Mucosa of descending colon (tissue), 3 donors: Measurements from ENCODE around the gene IFT43. TPM values are rescaled to one million over a fixed set of nuclear protein-coding genes. Genes with fewer than 3 reads are reported as not detected.

Experiments
- ATAC-seq: fragments of 200-7000 bp; cut with Tn5 transposase; one replicate; pipeline ENCODE4 v1.9.1; 2020; ENCODE audit warnings: mild to moderate bottlenecking, moderate library complexity
- DNase-seq, 3 donors: peaks; one replicate each; pipeline ENCODE4 v3.0.0-alpha.2; 2020
- H3K36me3 ChIP-seq: fragments of 200-600 bp; one replicate; pipeline ENCODE4 v1.8.0; 2021; ENCODE audit warnings: low read depth, mild to moderate bottlenecking
- H3K4me1 ChIP-seq: fragments of 200-600 bp; one replicate; pipeline ENCODE4 v1.8.0; 2021; ENCODE audit warnings: low read depth, mild to moderate bottlenecking
- H3K4me3 ChIP-seq: fragments of 200-600 bp; one replicate; pipeline ENCODE4 v1.8.0; 2021; ENCODE audit warnings: mild to moderate bottlenecking
- H3K9me3 ChIP-seq: fragments of 200-600 bp; one replicate; pipeline ENCODE4 v1.8.0; 2021; ENCODE audit warnings: mild to moderate bottlenecking
- CTCF ChIP-seq: fragments of 200-600 bp; IDR thresholded peaks from one replicate; pipeline ENCODE4 v1.8.0; 2022; ENCODE audit warnings: antibody characterized with exemption, mild to moderate bottlenecking
- intact Hi-C, 2 donors: fragments of 100-400 bp; cut with DNase I in 1 of 2; cut with micrococcal nuclease in 1 of 2; formaldehyde crosslinking; loops; one replicate each; pipeline versions ENCODE4 v1.11.0 to v1.11.1; 2022; cut with DNase I, micrococcal nuclease
- total RNA-seq, 3 donors: library from RNA; stranded (reverse); fragmentation: NEBNext Ultra II Directional in 2 of 3; extraction: Animal tissue kit (Norgen Biotek cat#: 25700) in 2 of 3; gene quantifications; one replicate each; pipeline versions ENCODE4 v1.2.1 to v1.2.4, GENCODE V29; 2021 to 2023
- donor health status: DM: no; HTN: no; CAD: no; lungs with moderate emphysema.
- donor health status: DM: no; HTN: no; CAD: no.
- donor health status: DM: no; HTN: yes; CAD: no.

Gene IFT43
- total RNA-seq, 3 donors from 2014 or later, result 27.3 to 64.0 (median 27.5) TPM

GRCh38 chr14:76080025-76080424 is 94.5 kb downstream of the IFT43 start:
- H3K36me3 ChIP-seq, result no peaks in the 10 kb centered on the region

DNA sequence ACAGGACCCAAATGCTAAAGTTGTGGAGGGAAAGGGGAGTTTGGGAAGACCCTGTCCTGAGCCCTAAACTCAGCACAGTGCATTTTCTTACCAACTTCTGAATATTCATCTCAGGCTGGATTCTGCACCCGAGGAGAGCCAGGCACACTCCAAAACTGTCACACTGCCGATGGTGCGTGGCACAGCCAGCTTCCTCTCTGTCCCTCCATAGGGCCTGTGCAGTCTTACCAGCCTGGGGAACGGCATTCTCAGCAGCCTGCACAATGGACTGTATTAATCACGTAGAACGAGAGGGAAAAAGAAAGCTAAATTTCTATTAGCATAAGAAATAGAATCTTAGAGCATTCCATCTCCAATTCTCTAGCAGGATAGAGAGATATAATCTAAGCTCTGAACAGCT is 94.9 kb downstream of the IFT43 start:
- no peak for TF ChIP-seq CTCF
- DNase-seq (no peak), ATAC-seq (no peak)
- H3K4me1 ChIP-seq, result no peaks in the 10 kb centered on the region
- H3K4me3 ChIP-seq, result no peak overlapping the region
- intact Hi-C loops, result no loop called here
- no peaks in the 10 kb centered on the region for H3K9me3 ChIP-seq
- H3K36me3 ChIP-seq, result no peaks in the 10 kb centered on the region

More at GRCh38 chr14:76080025-76080424, 94.5 kb downstream of the IFT43 start:
- H3K9me3 ChIP-seq, result no peaks in the 10 kb centered on the region
- ATAC-seq (no peak), DNase-seq (no peak)
- no peak for TF ChIP-seq CTCF
- no peak overlapping the region for H3K4me3 ChIP-seq
- no peaks in the 10 kb centered on the region for H3K4me1 ChIP-seq
- intact Hi-C loops, result no loop called here

DNA sequence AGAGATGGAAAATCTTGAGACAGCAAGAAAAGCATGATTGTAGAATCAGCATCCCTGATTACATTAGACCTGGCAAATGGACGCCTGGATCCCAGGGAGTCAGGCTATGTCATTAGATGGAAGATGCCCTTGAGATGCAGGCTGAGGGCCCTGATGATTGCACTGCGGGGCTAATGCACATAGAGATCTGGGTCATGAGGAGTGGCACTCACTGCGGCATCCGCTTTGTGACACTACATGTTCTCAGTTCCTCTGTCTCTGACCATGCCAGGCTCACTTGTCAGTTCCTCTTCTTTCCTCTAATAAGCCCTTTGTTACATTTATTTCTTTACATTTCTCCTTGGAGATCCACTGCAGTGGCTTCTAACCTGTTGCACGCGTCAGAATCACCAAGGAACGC is 96.1 kb downstream of the IFT43 start:
- intact Hi-C loops, result no loop called here
- H3K4me1 ChIP-seq, result no peaks in the 10 kb centered on the region
- H3K36me3 ChIP-seq, result no peaks in the 10 kb centered on the region
- TF ChIP-seq CTCF, result no peak
- H3K9me3 ChIP-seq, result no peaks in the 10 kb centered on the region
- DNase-seq (no peak), ATAC-seq (no peak)
- no peak overlapping the region for H3K4me3 ChIP-seq

DNA sequence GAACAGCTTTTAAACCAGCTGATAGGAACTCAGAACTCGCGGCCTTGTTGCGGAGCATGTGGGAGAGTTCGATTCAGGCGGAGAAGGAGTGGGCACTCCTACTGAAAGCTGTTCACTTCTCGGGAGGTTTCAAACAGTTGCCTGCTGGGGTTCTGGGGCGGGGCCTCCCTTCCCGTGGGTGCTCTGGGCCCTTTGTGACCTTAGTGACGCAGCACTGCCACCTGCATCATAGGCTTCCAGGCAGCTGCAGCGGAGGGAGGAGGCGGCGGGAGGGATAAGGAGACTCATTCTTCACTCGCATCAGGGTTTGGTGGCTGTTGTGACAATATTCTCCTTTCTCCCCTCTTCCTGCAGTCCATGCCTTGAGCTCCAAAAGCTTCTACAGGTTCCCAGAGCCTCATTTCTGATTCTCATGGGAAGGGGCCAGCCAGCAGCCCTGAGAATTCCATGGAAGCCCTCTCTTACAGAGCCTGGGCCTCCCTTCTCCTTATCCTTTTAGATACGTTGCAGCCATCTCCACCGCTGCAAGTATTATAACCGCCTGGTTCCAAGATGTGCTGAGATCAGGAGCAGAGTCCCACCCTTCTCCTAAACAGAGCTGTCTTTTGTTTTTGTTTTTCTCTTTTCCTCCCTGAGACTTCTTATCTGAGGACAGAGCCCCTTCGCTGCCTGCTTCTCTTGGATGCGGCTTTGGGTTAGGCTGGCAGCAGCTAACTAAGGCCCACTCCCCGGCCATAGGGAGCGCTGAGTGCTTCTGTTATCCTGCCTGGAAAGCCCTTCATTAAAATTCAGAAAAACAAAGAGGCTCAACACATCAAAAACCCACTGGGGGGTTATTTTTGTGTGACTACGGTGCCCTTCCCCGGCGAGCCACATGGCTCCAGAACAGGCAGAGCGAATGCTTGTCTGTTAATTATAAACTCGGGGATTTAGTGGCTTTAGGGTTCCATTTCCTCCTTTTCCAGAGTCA is 98.5 kb downstream of the IFT43 start:
- H3K9me3 ChIP-seq, result no peaks in the 10 kb centered on the region
- H3K4me1 ChIP-seq, result no peaks in the 10 kb centered on the region
- H3K4me3 ChIP-seq, result no peak overlapping the region
- ATAC-seq (no peak), DNase-seq (no peak)
- TF ChIP-seq CTCF, result no peak
- no peaks in the 10 kb centered on the region for H3K36me3 ChIP-seq
- intact Hi-C loops, result no loop called here

- no peak for TF ChIP-seq CTCF
- intact Hi-C loops, result no loop called here
- ATAC-seq (no peak), DNase-seq (no peak)
- Histone ChIP-seq H3K4me1 (no peaks in the 10 kb centered on the region), H3K36me3 (no peaks in the 10 kb centered on the region), H3K4me3 (no peak overlapping the region), H3K9me3 (no peaks in the 10 kb centered on the region)
Measured at GRCh38 chr14:76085358-76085757, 99.8 kb downstream of the IFT43 start.
